ENCODE results near the gene CACNA1F.

- TF ChIP-seq POLR2AphosphoS5 (IDR thresholded peaks at IDR 0.05) (no peak), CTCF (IDR thresholded peaks at IDR 0.05) (no peak)
These were observed 11.1 kb upstream of the CACNA1F start for GRCh38 chrX:49244207-49244606.
